Measurements from ENCODE around the gene ANXA10. TPM values are rescaled to one million over a fixed set of nuclear protein-coding genes. Genes with fewer than 3 reads are reported as not detected.
"Not testable (repeated sequence)": the region's sequence is repeated elsewhere in the genome, so short reads cannot be mapped to it uniquely, and the experiment has no call there.

The ANXA10 gene
- total RNA-seq, 1 experiment from 2014 or later, result 0.47 TPM

DNA sequence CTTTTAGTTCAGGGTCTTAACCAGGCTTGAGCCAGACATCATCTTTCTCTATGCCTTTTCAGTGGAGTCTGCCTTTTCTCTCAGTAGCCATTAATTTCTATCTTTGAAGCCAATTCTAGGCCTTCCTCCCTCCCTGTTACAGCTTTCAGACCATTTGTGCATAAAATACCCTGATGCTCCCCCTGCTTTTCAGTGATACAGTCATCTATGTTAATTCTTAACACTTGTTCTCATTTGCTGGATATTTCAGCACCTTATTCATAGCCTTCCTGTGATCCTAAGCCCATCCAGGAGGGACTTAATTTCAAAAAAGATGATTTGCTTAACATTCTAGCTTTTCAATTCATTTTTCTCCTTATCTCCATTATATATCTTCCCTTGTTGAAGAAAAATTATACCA lies 42.3 kb downstream of the ANXA10 start:
- no peak overlapping the region for H3K4me2 ChIP-seq (ENCODE audit: low read length)
- ATAC-seq (no peak), DNase-seq (no peak)
- ChIA-PET POLR2A (ENCODE audit: unreplicated experiment) (no interaction called here), CTCF (no interaction called here)
- no peaks in the 10 kb centered on the region for H3F3A ChIP-seq (ENCODE audit: low read length, unreplicated experiment)
- no peaks in the 10 kb centered on the region for H3K9me3 ChIP-seq (ENCODE audit: low read length)
- intact Hi-C loops (cut with micrococcal nuclease), result loop anchor here (5.0 kb wide), 1 partner anchor 37 kb away; no protein-coding TSS in a partner anchor
- H3K9ac ChIP-seq (ENCODE audit: low read length), result no peak overlapping the region
- H3K27ac ChIP-seq (ENCODE audit: low read length), result no peak overlapping the region
- no peak overlapping the region for H3K4me3 ChIP-seq (ENCODE audit: low read length)
- no peaks in the 10 kb centered on the region for H3K27me3 ChIP-seq (ENCODE audit: low read length)
- no peaks in the 10 kb centered on the region for H4K20me1 ChIP-seq (ENCODE audit: low read length)
- TF ChIP-seq EZH2 (IDR thresholded peaks at IDR 0.05; ENCODE audit: low read length, unreplicated experiment), result no peak
- TF ChIP-seq EZH2phosphoT487 (IDR thresholded peaks at IDR 0.05; ENCODE audit: borderline replicate concordance, low read length), result no peak
- TF ChIP-seq, protein P1, sequence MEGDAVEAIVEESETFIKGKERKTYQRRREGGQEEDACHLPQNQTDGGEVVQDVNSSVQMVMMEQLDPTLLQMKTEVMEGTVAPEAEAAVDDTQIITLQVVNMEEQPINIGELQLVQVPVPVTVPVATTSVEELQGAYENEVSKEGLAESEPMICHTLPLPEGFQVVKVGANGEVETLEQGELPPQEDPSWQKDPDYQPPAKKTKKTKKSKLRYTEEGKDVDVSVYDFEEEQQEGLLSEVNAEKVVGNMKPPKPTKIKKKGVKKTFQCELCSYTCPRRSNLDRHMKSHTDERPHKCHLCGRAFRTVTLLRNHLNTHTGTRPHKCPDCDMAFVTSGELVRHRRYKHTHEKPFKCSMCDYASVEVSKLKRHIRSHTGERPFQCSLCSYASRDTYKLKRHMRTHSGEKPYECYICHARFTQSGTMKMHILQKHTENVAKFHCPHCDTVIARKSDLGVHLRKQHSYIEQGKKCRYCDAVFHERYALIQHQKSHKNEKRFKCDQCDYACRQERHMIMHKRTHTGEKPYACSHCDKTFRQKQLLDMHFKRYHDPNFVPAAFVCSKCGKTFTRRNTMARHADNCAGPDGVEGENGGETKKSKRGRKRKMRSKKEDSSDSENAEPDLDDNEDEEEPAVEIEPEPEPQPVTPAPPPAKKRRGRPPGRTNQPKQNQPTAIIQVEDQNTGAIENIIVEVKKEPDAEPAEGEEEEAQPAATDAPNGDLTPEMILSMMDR (conservative IDR thresholded peaks at IDR 0.05; ENCODE audit: low read depth, low read length), result no peak
- no TSS peak for BruUV-seq (replicated peaks)
- no peaks in the 10 kb centered on the region for H3K36me3 ChIP-seq (ENCODE audit: low read depth, low read length)
- H3K9me2 ChIP-seq (replicated peaks; ENCODE audit: low read length), result no peaks in the 10 kb centered on the region
- no peaks in the 10 kb centered on the region for H3K79me2 ChIP-seq (ENCODE audit: low read length)
- H2AFZ ChIP-seq (ENCODE audit: low read length), result no peak overlapping the region
- peaks cover 32% of the 10 kb centered on the region for H3K4me1 ChIP-seq (ENCODE audit: insufficient read depth, low read length)

DNA sequence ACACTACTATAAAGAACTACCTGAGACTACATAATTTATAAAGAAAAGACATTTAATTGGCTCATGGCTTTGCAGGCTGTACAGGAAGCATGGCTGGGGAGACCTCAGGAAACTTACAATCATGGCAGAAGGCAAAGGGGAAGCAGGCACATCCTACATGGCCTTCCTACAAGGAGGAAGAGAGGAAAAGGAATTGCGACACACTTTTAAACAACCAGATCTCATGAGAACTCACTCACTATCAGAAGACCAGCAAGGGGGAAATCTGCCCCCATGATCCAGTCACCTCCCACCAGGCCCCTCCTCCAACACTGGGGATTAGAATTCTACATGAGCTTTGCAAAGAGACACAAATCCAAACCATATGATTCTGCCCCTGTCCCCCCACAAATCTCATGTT lies 43.5 kb downstream of the ANXA10 start:
- H3F3A ChIP-seq (ENCODE audit: low read length, unreplicated experiment); H3K9me2 ChIP-seq (replicated peaks; ENCODE audit: low read length); POLR2A ChIA-PET (ENCODE audit: unreplicated experiment); H3K9me3 ChIP-seq (ENCODE audit: low read length); H3K27ac ChIP-seq (ENCODE audit: low read length); DNase-seq; BruUV-seq (replicated peaks); H3K4me2 ChIP-seq (ENCODE audit: low read length); H3K79me2 ChIP-seq (ENCODE audit: low read length); CTCF ChIA-PET; H3K36me3 ChIP-seq (ENCODE audit: low read depth, low read length); ATAC-seq; H3K9ac ChIP-seq (ENCODE audit: low read length); H2AFZ ChIP-seq (ENCODE audit: low read length); H3K27me3 ChIP-seq (ENCODE audit: low read length); H4K20me1 ChIP-seq (ENCODE audit: low read length); H3K4me3 ChIP-seq (ENCODE audit: low read length): not testable (repeated sequence)
- H3K4me1 ChIP-seq (ENCODE audit: insufficient read depth, low read length), result peaks cover 34% of the 10 kb centered on the region
- intact Hi-C loops (cut with micrococcal nuclease), result loop anchor here (5.0 kb wide), 1 partner anchor 39 kb away; no protein-coding TSS in a partner anchor

DNA sequence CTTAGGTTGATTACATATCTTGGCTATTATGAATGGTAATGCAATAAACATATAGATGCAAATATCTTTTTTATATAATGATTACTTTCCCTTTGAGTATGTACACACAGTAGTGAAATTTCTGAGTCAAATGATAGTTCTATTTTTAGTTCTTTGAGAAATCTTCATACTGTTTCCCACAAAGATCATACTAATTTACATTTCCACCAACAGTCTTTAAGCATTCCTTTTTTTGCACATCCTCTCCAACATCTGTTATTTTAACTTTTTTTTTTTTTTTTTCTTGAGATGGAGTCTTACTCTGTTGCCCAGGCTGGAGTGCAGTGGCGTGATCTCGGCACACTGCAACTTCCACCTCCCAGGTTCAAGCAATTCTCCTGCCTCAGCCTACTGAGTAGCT lies 45.4 kb downstream of the ANXA10 start:
- H3K36me3 ChIP-seq (ENCODE audit: low read depth, low read length); H3K9me3 ChIP-seq (ENCODE audit: low read length); H4K20me1 ChIP-seq (ENCODE audit: low read length); DNase-seq; H3K79me2 ChIP-seq (ENCODE audit: low read length); H2AFZ ChIP-seq (ENCODE audit: low read length); H3K4me2 ChIP-seq (ENCODE audit: low read length); H3F3A ChIP-seq (ENCODE audit: low read length, unreplicated experiment); POLR2A ChIA-PET (ENCODE audit: unreplicated experiment); H3K27me3 ChIP-seq (ENCODE audit: low read length); H3K4me3 ChIP-seq (ENCODE audit: low read length); H3K9me2 ChIP-seq (replicated peaks; ENCODE audit: low read length); ATAC-seq; CTCF ChIA-PET; BruUV-seq (replicated peaks): not testable (repeated sequence)
- H3K27ac ChIP-seq (ENCODE audit: low read length), result peak overlapping the region; percentile 91
- intact Hi-C loops (cut with micrococcal nuclease), result loop anchor here (5.0 kb wide), 1 partner anchor 40 kb away; no protein-coding TSS in a partner anchor
- H3K4me1 ChIP-seq (ENCODE audit: insufficient read depth, low read length), result peaks cover 34% of the 10 kb centered on the region
- H3K9ac ChIP-seq (ENCODE audit: low read length), result peak overlapping the region; percentile 55

DNA sequence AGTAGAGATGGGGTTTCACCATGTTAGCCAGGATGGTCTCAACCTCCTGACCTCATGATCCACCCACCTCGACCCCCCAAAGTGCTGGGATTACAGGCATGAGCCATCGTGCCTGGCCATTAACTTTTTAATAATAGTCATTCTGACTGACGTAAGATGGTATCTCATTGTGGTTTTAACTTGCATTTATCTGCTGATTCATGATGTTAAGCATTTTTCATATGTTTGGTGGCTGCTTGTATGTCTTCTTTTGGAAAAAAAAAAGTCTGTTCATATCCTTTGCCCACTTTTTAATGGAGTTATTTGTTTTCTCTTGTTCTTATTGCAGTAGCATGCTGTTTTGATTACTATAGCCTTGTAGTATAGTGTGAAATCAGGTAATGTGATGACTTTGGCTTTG lies 45.8 kb downstream of the ANXA10 start:
- H2AFZ ChIP-seq (ENCODE audit: low read length), result no peak overlapping the region

More for the DNA sequence above, 45.8 kb downstream of the ANXA10 start:
- no peaks in the 10 kb centered on the region for H3K79me2 ChIP-seq (ENCODE audit: low read length)
- TF ChIP-seq EZH2phosphoT487 (IDR thresholded peaks at IDR 0.05; ENCODE audit: borderline replicate concordance, low read length), result no peak
- TF ChIP-seq EZH2 (IDR thresholded peaks at IDR 0.05; ENCODE audit: low read length, unreplicated experiment), result no peak
- TF ChIP-seq, protein P1 (conservative IDR thresholded peaks at IDR 0.05; ENCODE audit: low read depth, low read length), result no peak
- no peaks in the 10 kb centered on the region for H3F3A ChIP-seq (ENCODE audit: low read length, unreplicated experiment)
- ATAC-seq (peak; percentile 53), DNase-seq (peak; percentile 63)
- H3K27ac ChIP-seq (ENCODE audit: low read length), result peak overlapping the region; percentile 91
- H3K4me1 ChIP-seq (ENCODE audit: insufficient read depth, low read length), result peaks cover 30% of the 10 kb centered on the region
- ChIA-PET CTCF (no interaction called here), POLR2A (ENCODE audit: unreplicated experiment) (no interaction called here)
- intact Hi-C loops (cut with micrococcal nuclease), result loop anchor here (5.0 kb wide), 1 partner anchor 41 kb away; no protein-coding TSS in a partner anchor
- BruUV-seq (replicated peaks), result no TSS peak
- no peaks in the 10 kb centered on the region for H4K20me1 ChIP-seq (ENCODE audit: low read length)
- H3K27me3 ChIP-seq (ENCODE audit: low read length), result no peaks in the 10 kb centered on the region
- H3K4me3 ChIP-seq (ENCODE audit: low read length), result no peak overlapping the region
- peak overlapping the region; percentile 73 for H3K9ac ChIP-seq (ENCODE audit: low read length)
- no peaks in the 10 kb centered on the region for H3K9me3 ChIP-seq (ENCODE audit: low read length)
- no peaks in the 10 kb centered on the region for H3K36me3 ChIP-seq (ENCODE audit: low read depth, low read length)
- H3K9me2 ChIP-seq (replicated peaks; ENCODE audit: low read length), result no peaks in the 10 kb centered on the region
- peak overlapping the region; percentile 36 for H3K4me2 ChIP-seq (ENCODE audit: low read length)

Measured in PC-3 (cell line).